ENCODE measurements around the gene SMAD5.

Gene SMAD5

GRCh38 chr5:136226401-136226800, 93.8 kb downstream of the SMAD5 start:
- DNase-seq = no peak

GRCh38 chr5:136228136-136228757, 95.6 kb downstream of the SMAD5 start:
- no peak for DNase-seq

GRCh38 chr5:136230176-136230575, 97.5 kb downstream of the SMAD5 start:
- no peak for DNase-seq

GRCh38 chr5:136232316-136232715, 99.7 kb downstream of the SMAD5 start:
- DNase-seq = no peak
